ENCODE data around the gene PRSS8. TPM values are rescaled to one million over a fixed set of nuclear protein-coding genes. Genes with fewer than 3 reads are reported as not detected.

The PRSS8 gene
- total RNA-seq, 2 experiments from 2014 or later: not detected

GRCh38 chr16:31113121-31114120, 22.1 kb downstream of the PRSS8 start:
- H3K27ac Mint-ChIP-seq: no peak overlapping the region
- no peaks in the 10 kb centered on the region for H3K9me3 Mint-ChIP-seq
- CTCF ChIA-PET: interaction anchor here (0.8 kb wide), 1 partner anchor 29 kb away, joined by 3 read pairs; no protein-coding TSS in a partner anchor
- H3K27me3 ChIP-seq (ENCODE audit: control insufficient read depth in 1 of 2, insufficient read depth in 2 of 2, low read length in 2 of 2): no peaks in the 10 kb centered on the region
- ATAC-seq (ENCODE audit: poor library complexity): no peak
- H3K36me3 ChIP-seq (ENCODE audit: insufficient read depth, low read length): peaks cover 18% of the 10 kb centered on the region
- no peaks in the 10 kb centered on the region for H3K9me3 ChIP-seq (ENCODE audit: control insufficient read depth in 1 of 2, insufficient read depth in 1 of 2, low read length in 2 of 2)
- peaks cover 26% of the 10 kb centered on the region for H3K4me1 ChIP-seq (ENCODE audit: insufficient read depth, low read length)
- intact Hi-C loops (cut with DNase I, micrococcal nuclease): no loop called here
- peaks cover 38% of the 10 kb centered on the region for H3K36me3 Mint-ChIP-seq (ENCODE audit: low read depth)
- H3K4me3 ChIP-seq (ENCODE audit: low read length): no peak overlapping the region
- H3K27me3 Mint-ChIP-seq: no peaks in the 10 kb centered on the region
- H3K4me3 Mint-ChIP-seq: peak overlapping the region; percentile 48
- H3K4me1 Mint-ChIP-seq (ENCODE audit: low read depth): peaks cover 17% of the 10 kb centered on the region
- peak in 2 of 14 experiments; percentile 50 to 64 for DNase-seq
- POLR2A ChIA-PET: no interaction called here
- no peak overlapping the region for H3K27ac ChIP-seq (ENCODE audit: low read depth in 1 of 2, low read length in 2 of 2)
- TF ChIP-seq CTCF (IDR thresholded peaks at IDR 0.05): no peak

- no peak for TF ChIP-seq CTCF (IDR thresholded peaks at IDR 0.05)
- Mint-ChIP-seq H3K27me3 (no peaks in the 10 kb centered on the region), H3K4me3 (no peak overlapping the region), H3K4me1 (ENCODE audit: low read depth) (peaks cover 14% of the 10 kb centered on the region), H3K9me3 (no peaks in the 10 kb centered on the region), H3K36me3 (ENCODE audit: low read depth) (peaks cover 31% of the 10 kb centered on the region), H3K27ac (no peak overlapping the region)
- no peak overlapping the region for H3K4me3 ChIP-seq (ENCODE audit: low read length)
- no peaks in the 10 kb centered on the region for H3K9me3 ChIP-seq (ENCODE audit: control insufficient read depth in 1 of 2, insufficient read depth in 1 of 2, low read length in 2 of 2)
- ATAC-seq (ENCODE audit: poor library complexity) (no peak), DNase-seq (no peak)
- intact Hi-C loops (cut with DNase I, micrococcal nuclease): no loop called here
- H3K36me3 ChIP-seq (ENCODE audit: insufficient read depth, low read length): peaks cover 18% of the 10 kb centered on the region
- peaks cover 25% of the 10 kb centered on the region for H3K4me1 ChIP-seq (ENCODE audit: insufficient read depth, low read length)
- H3K27ac ChIP-seq (ENCODE audit: low read depth in 1 of 2, low read length in 2 of 2): no peak overlapping the region
- CTCF ChIA-PET: no interaction called here
- POLR2A ChIA-PET: no interaction called here
- H3K27me3 ChIP-seq (ENCODE audit: control insufficient read depth in 1 of 2, insufficient read depth in 2 of 2, low read length in 2 of 2): no peaks in the 10 kb centered on the region
Observed at GRCh38 chr16:31112711-31113110, 22.8 kb downstream of the PRSS8 start.

- Mint-ChIP-seq H3K4me1 (ENCODE audit: low read depth) (peaks cover 13% of the 10 kb centered on the region), H3K36me3 (ENCODE audit: low read depth) (peaks cover 26% of the 10 kb centered on the region), H3K4me3 (peak overlapping the region; percentile 54), H3K27me3 (no peaks in the 10 kb centered on the region), H3K9me3 (no peaks in the 10 kb centered on the region), H3K27ac (no peak overlapping the region)
- POLR2A ChIA-PET: no interaction called here
- no peaks in the 10 kb centered on the region for H3K27me3 ChIP-seq (ENCODE audit: control insufficient read depth in 1 of 2, insufficient read depth in 2 of 2, low read length in 2 of 2)
- no peaks in the 10 kb centered on the region for H3K9me3 ChIP-seq (ENCODE audit: control insufficient read depth in 1 of 2, insufficient read depth in 1 of 2, low read length in 2 of 2)
- H3K4me3 ChIP-seq (ENCODE audit: low read length): no peak overlapping the region
- intact Hi-C loops (cut with DNase I, micrococcal nuclease): no loop called here
- peaks cover 18% of the 10 kb centered on the region for H3K36me3 ChIP-seq (ENCODE audit: insufficient read depth, low read length)
- H3K4me1 ChIP-seq (ENCODE audit: insufficient read depth, low read length): peaks cover 27% of the 10 kb centered on the region
- no peak for ATAC-seq (ENCODE audit: poor library complexity)
- CTCF ChIA-PET: interaction anchor here (0.9 kb wide), 1 partner anchor 30 kb away, joined by 3 read pairs; no protein-coding TSS in a partner anchor
- DNase-seq: no peak
- no peak for TF ChIP-seq CTCF (IDR thresholded peaks at IDR 0.05)
- H3K27ac ChIP-seq (ENCODE audit: low read depth in 1 of 2, low read length in 2 of 2): no peak overlapping the region
Observed at GRCh38 chr16:31111881-31112466, 23.6 kb downstream of the PRSS8 start.
